HepG2 (cell line): ENCODE measurements around the gene FGFBP1. TPM values are rescaled to one million over a fixed set of nuclear protein-coding genes. Genes with fewer than 3 reads are reported as not detected.

ENCODE experiments used
- CBFB ChIP-seq: sonication (generic); formaldehyde crosslinking; IDR thresholded peaks from 2 replicates; pipeline ENCODE4 v1.4.0; 2020; ENCODE audit warnings: missing genetic modification reagents
- CC2D1A ChIP-seq: sonication (generic); formaldehyde crosslinking; IDR thresholded peaks from 2 replicates; pipeline ENCODE4 v1.8.1; 2023; ENCODE audit warnings: mild to moderate bottlenecking, missing genetic modification reagents
- GTF2F1 ChIP-seq: fragments of 150-350 bp; IDR thresholded peaks from 2 replicates; pipeline ENCODE4 v1.6.1; 2014; ENCODE audit warnings: low read length
- HNF4G ChIP-seq, 2 experiments: sonication (generic) in 1 of 2; formaldehyde crosslinking in 1 of 2; IDR thresholded peaks; 2 replicates each; pipeline versions ENCODE4 v1.4.0 to v1.6.1; 2011 to 2020; ENCODE audit warnings: borderline replicate concordance in 2 of 2, low read depth in 2 of 2, mild to moderate bottlenecking in 2 of 2, low read length in 1 of 2, missing genetic modification reagents in 1 of 2, moderate library complexity in 1 of 2
- KDM1A ChIP-seq: IDR thresholded peaks from 2 replicates; pipeline ENCODE4 v1.6.1; 2016; ENCODE audit warnings: missing compliant biosample characterization
- KLF16 ChIP-seq, 2 experiments: sonication (generic) in 1 of 2; formaldehyde crosslinking in 1 of 2; IDR thresholded peaks; 2 replicates each; pipeline versions ENCODE4 v1.6.1 to v1.8.0; 2016 to 2023; ENCODE audit warnings: missing genetic modification reagents in 2 of 2, missing compliant biosample characterization in 1 of 2
- MAFF ChIP-seq: IDR thresholded peaks from 2 replicates; pipeline ENCODE4 v1.6.1; 2011; ENCODE audit warnings: low read depth, low read length, improper control_type of control experiment
- MIER2 ChIP-seq: IDR thresholded peaks from 2 replicates; pipeline ENCODE4 v1.6.1; 2016; ENCODE audit warnings: missing biosample characterization, missing genetic modification reagents
- NR2F6 ChIP-seq, 2 experiments: IDR thresholded peaks; 2 replicates each; pipeline ENCODE4 v1.6.1; 2016; ENCODE audit warnings: antibody characterized with exemption in 1 of 2, mild to moderate bottlenecking in 1 of 2
- ONECUT2 ChIP-seq: sonication (generic); formaldehyde crosslinking; IDR thresholded peaks from 2 replicates; pipeline ENCODE4 v1.4.0; 2020; ENCODE audit warnings: missing genetic modification reagents
- PHF20 ChIP-seq: sonication (generic); formaldehyde crosslinking; IDR thresholded peaks from 2 replicates; pipeline ENCODE4 v1.5.0; 2020; ENCODE audit warnings: mild to moderate bottlenecking, missing genetic modification reagents
- POLR2AphosphoS5 ChIP-seq: IDR thresholded peaks from 2 replicates; pipeline ENCODE4 v1.6.1; 2012; ENCODE audit warnings: low read depth, low read length
- RORA ChIP-seq: sonication (generic); formaldehyde crosslinking; IDR thresholded peaks from 2 replicates; pipeline ENCODE4 v1.5.0; 2020; ENCODE audit warnings: mild to moderate bottlenecking, missing genetic modification reagents, moderate library complexity
- SETDB1 ChIP-seq: sonication (generic); formaldehyde crosslinking; IDR thresholded peaks from 2 replicates; pipeline ENCODE4 v1.5.1; 2020; ENCODE audit warnings: missing genetic modification reagents, mild to moderate bottlenecking, borderline replicate concordance
- SOX13 ChIP-seq, 3 experiments: fragments of 450-650 bp in 1 of 3; sonication (generic) in 1 of 3; formaldehyde crosslinking in 1 of 3; IDR thresholded peaks in 2 of 3; conservative IDR thresholded peaks in 1 of 3; 2 replicates each; pipeline versions ENCODE4 v1.5.0 to v1.6.1; 2016 to 2020; ENCODE audit warnings: antibody characterized with exemption in 1 of 3, mild to moderate bottlenecking in 1 of 3, missing compliant biosample characterization in 1 of 3, missing genetic modification reagents in 1 of 3, moderate library complexity in 1 of 3
- SOX6 ChIP-seq, 2 experiments: fragments of 450-650 bp in 1 of 2; sonication (generic) in 1 of 2; formaldehyde crosslinking in 1 of 2; IDR thresholded peaks; 2 replicates each; pipeline versions ENCODE4 v1.4.0 to v1.6.1; 2017 to 2020; ENCODE audit warnings: antibody characterized with exemption in 1 of 2, mild to moderate bottlenecking in 1 of 2, missing genetic modification reagents in 1 of 2
- THAP11 ChIP-seq: IDR thresholded peaks from 2 replicates; pipeline ENCODE4 v1.6.1; 2016; ENCODE audit warnings: missing biosample characterization, missing genetic modification reagents
- WIZ ChIP-seq: sonication (generic); formaldehyde crosslinking; IDR thresholded peaks from 2 replicates; pipeline ENCODE4 v1.5.1; 2020; ENCODE audit warnings: mild to moderate bottlenecking, missing genetic modification reagents
- XRCC5 ChIP-seq: fragments of 200-400 bp; formaldehyde crosslinking; optimal IDR thresholded peaks from 2 replicates; pipeline ENCODE3; 2017; ENCODE audit warnings: mild to moderate bottlenecking, low read length
- ZFP1 ChIP-seq: IDR thresholded peaks from 2 replicates; pipeline ENCODE4 v1.6.1; 2016
- ZNF225 ChIP-seq: sonication (generic); formaldehyde crosslinking; IDR thresholded peaks from 2 replicates; pipeline ENCODE4 v1.4.0; 2020; ENCODE audit warnings: mild to moderate bottlenecking, missing genetic modification reagents
- ZNF264 ChIP-seq: sonication (generic); formaldehyde crosslinking; IDR thresholded peaks from 2 replicates; pipeline ENCODE4 v1.4.0; 2020; ENCODE audit warnings: missing genetic modification reagents
- ZNF337 ChIP-seq: sonication (generic); formaldehyde crosslinking; IDR thresholded peaks from 2 replicates; pipeline ENCODE4 v1.5.1; 2020; ENCODE audit warnings: missing genetic modification reagents, low read depth, mild to moderate bottlenecking, borderline replicate concordance
- ZNF34 ChIP-seq: sonication (generic); formaldehyde crosslinking; IDR thresholded peaks from 2 replicates; pipeline ENCODE4 v1.4.0; 2020; ENCODE audit warnings: mild to moderate bottlenecking, missing genetic modification reagents, borderline replicate concordance
- ZNF468 ChIP-seq: sonication (generic); formaldehyde crosslinking; IDR thresholded peaks from 2 replicates; pipeline ENCODE4 v1.8.0; 2022; ENCODE audit warnings: mild to moderate bottlenecking, moderate library complexity, missing genetic modification reagents
- ZNF530 ChIP-seq: sonication (generic); formaldehyde crosslinking; IDR thresholded peaks from 2 replicates; pipeline ENCODE4 v1.5.0; 2020; ENCODE audit warnings: low read depth, mild to moderate bottlenecking, missing genetic modification reagents
- ZNF879 ChIP-seq: sonication (generic); formaldehyde crosslinking; IDR thresholded peaks from 2 replicates; pipeline ENCODE4 v1.8.1; 2023; ENCODE audit warnings: missing genetic modification reagents
- polyA plus RNA-seq, 8 experiments: library from polyadenylated mRNA; depleted of rRNA in 3 of 8; stranded (reverse) in 7 of 8; unstranded in 1 of 8; fragments of >200 nt; fragmentation: Illumina TruSeq in 4 of 8; extraction: Trizol in 4 of 8; gene quantifications; 2 replicates each; pipeline versions ENCODE4 v1.2.1 to v1.2.3, GENCODE V29; 2011 to 2016; ENCODE audit warnings: low read depth in 4 of 8, missing spikeins in 1 of 8, mixed read lengths in 1 of 8; ENCODE audit not compliant: insufficient read depth in 1 of 8
- total RNA-seq, 5 experiments: library from RNA; depleted of rRNA; stranded (reverse); fragments of >200 nt; fragmentation: Illumina TruSeq; extraction: Trizol; gene quantifications; 2 replicates each; pipeline ENCODE4 v1.2.3, GENCODE V29; 2016; ENCODE audit warnings: low read depth in 1 of 5
- TF ChIP-seq, protein P1 (sequence below): IDR thresholded peaks from 2 replicates; pipeline ENCODE4 v1.6.1; 2012; ENCODE audit warnings: inconsistent platforms
- TF ChIP-seq, protein P2 (sequence below): IDR thresholded peaks from 2 replicates; pipeline ENCODE4 v1.6.1; 2016; ENCODE audit warnings: mild to moderate bottlenecking
- TF ChIP-seq, protein P3 (sequence below): IDR thresholded peaks from 2 replicates; pipeline ENCODE4 v1.6.1; 2016

Gene FGFBP1
- total and polyA plus RNA-seq, 2 of the 13 experiments (the other 11 are each of a cell fraction or from before 2014, with no cell fraction given), result not detected

DNA sequence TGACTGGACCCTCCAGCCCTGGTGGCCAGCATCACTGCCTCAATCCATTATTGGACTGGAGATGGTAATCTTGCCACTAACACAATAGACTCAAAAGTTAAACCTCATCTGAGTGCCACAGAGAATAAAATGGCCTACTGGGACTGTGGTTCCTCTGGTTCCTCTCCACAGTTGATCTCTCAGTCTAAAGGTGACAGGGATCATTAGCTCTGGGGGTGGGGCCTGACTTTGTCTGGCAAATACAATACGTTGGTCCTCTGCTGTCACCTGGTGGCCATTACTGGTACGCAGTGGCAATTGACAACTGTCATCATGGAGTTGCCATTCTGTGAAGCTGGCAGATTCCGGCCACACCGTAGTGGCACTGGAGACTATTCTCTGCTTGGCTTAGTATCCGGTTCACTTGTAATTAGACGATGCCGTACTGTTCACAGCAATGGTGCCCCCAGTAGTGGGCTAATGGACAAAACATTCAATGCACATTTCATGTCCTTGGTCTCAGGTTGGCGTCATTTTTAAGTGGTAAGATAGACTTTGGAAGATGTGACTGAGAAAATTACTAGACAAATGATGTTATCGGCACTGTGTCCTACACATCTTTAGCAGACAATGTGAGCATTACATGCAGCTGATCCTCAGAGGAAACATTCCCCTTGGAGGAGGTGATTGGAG, 17.8 kb upstream of the FGFBP1 start (continued):
- TF ChIP-seq KDM1A (CRISPR knock-in tag) (no peak), ZNF337 (CRISPR knock-in tag) (no peak), ZNF264 (CRISPR knock-in tag) (no peak), ZNF879 (no peak), XRCC5 (peak; percentile 32), GTF2F1 (no peak), SETDB1 (CRISPR knock-in tag) (no peak), ZNF225 (no peak), WIZ (CRISPR knock-in tag) (no peak), ZFP1 (CRISPR knock-in tag) (no peak), NR2F6 (IDR thresholded peaks at IDR 0.05) (no peak), NR2F6 (CRISPR knock-in tag; IDR thresholded peaks at IDR 0.05) (peak; percentile 40; the same call in 1 of the 2 replicates), ZNF530 (CRISPR knock-in tag) (no peak), ONECUT2 (CRISPR knock-in tag) (no peak), ZNF468 (no peak), MIER2 (peak; percentile 30; the same call in 1 of the 2 replicates), SOX6 (IDR thresholded peaks at IDR 0.05) (no peak), SOX6 (CRISPR knock-in tag; IDR thresholded peaks at IDR 0.05) (peak; percentile 11; the same call in 1 of the 2 replicates), RORA (no peak), ZNF34 (CRISPR knock-in tag) (no peak), PHF20 (no peak), SOX13 (IDR thresholded peaks at IDR 0.05) (no peak), SOX13 (CRISPR knock-in tag; conservative IDR thresholded peaks at IDR 0.05 in 1 of 2, IDR thresholded peaks at IDR 0.05 in 1 of 2) (no peak), MAFF (no peak), KLF16 (CRISPR knock-in tag; IDR thresholded peaks at IDR 0.05) (peak in 1 of 2 experiments; percentile 48; a peak in 1 of 4 replicates), CBFB (CRISPR knock-in tag) (no peak), HNF4G (IDR thresholded peaks at IDR 0.05; ENCODE audit: borderline replicate concordance, low read depth, low read length) (peak; percentile 27; the same call in 1 of the 2 replicates), HNF4G (CRISPR knock-in tag; IDR thresholded peaks at IDR 0.05; ENCODE audit: borderline replicate concordance, low read depth) (no peak), CC2D1A (CRISPR knock-in tag) (no peak), POLR2AphosphoS5 (no peak), THAP11 (0 out of 2 replicates have a peak, but pooled peaks have one; percentile 17)
- TF ChIP-seq, protein P1, sequence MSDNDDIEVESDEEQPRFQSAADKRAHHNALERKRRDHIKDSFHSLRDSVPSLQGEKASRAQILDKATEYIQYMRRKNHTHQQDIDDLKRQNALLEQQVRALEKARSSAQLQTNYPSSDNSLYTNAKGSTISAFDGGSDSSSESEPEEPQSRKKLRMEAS, result no peak
- TF ChIP-seq, protein P2, sequence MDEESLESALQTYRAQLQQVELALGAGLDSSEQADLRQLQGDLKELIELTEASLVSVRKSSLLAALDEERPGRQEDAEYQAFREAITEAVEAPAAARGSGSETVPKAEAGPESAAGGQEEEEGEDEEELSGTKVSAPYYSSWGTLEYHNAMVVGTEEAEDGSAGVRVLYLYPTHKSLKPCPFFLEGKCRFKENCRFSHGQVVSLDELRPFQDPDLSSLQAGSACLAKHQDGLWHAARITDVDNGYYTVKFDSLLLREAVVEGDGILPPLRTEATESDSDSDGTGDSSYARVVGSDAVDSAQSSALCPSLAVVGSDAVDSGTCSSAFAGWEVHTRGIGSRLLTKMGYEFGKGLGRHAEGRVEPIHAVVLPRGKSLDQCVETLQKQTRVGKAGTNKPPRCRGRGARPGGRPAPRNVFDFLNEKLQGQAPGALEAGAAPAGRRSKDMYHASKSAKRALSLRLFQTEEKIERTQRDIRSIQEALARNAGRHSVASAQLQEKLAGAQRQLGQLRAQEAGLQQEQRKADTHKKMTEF (CRISPR knock-in tag), result no peak
- TF ChIP-seq, protein P3, sequence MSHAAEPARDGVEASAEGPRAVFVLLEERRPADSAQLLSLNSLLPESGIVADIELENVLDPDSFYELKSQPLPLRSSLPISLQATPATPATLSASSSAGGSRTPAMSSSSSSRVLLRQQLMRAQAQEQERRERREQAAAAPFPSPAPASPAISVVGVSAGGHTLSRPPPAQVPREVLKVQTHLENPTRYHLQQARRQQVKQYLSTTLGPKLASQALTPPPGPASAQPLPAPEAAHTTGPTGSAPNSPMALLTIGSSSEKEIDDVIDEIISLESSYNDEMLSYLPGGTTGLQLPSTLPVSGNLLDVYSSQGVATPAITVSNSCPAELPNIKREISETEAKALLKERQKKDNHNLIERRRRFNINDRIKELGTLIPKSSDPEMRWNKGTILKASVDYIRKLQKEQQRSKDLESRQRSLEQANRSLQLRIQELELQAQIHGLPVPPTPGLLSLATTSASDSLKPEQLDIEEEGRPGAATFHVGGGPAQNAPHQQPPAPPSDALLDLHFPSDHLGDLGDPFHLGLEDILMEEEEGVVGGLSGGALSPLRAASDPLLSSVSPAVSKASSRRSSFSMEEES (CRISPR knock-in tag), result no peak
